ENCODE measurements around the gene ZNF536.
"Not testable (repeated sequence)": the region's sequence is repeated elsewhere in the genome, so short reads cannot be mapped to it uniquely, and the experiment has no call there.

Gene ZNF536

DNA sequence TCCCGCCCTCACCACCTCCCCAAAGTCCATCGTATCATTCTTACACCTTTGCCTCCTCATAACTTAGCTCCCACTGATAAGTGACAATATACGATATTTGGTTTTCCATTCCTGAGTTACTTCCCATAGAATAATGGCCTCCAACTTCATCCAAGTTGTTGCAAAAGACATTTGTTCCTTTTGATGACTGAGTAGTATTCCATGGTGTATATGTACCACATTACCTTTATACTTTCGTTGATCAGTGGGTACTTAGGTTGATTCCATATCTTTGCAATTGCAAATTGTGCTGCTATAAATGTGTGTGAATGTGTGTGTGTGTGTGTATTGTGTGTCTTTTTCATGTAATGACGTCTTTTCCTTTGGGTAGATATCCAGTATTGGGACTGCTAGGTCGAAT is 109.6 kb downstream of the ZNF536 start:
- no peak for TF ChIP-seq CTCF (IDR thresholded peaks at IDR 0.05; ENCODE audit: insufficient read depth, missing control alignments)
- DNase-seq (ENCODE audit: insufficient read length, low spot score) (no peak), FAIRE-seq (no peak)

DNA sequence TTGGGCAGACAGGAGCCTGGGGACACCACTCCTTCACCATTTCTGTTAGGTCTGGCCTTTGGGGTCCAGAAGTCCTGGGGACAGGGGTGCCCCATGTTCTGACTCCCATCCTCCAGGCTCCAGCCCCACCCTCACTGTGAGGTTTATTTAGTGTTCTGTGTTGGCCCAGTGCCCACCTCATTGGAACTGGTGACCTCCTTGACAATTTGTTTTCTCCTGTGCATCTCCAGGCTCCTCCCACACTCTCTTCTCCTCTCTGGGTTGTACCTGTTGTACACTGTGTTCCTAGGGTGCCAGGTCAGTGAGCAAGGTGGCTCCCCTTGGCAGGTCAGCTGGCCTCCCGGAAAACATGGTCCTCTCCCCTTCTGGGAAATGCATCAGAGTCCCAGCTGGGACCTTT is 110.8 kb downstream of the ZNF536 start:
- FAIRE-seq = no peak
- TF ChIP-seq CTCF (IDR thresholded peaks at IDR 0.05; ENCODE audit: insufficient read depth, missing control alignments) = no peak
- no peak for DNase-seq (ENCODE audit: insufficient read length, low spot score)

- not testable (repeated sequence) for FAIRE-seq; DNase-seq (ENCODE audit: insufficient read length, low spot score)
Observed at GRCh38 chr19:30486250-30486649, 114.1 kb downstream of the ZNF536 start.

DNA sequence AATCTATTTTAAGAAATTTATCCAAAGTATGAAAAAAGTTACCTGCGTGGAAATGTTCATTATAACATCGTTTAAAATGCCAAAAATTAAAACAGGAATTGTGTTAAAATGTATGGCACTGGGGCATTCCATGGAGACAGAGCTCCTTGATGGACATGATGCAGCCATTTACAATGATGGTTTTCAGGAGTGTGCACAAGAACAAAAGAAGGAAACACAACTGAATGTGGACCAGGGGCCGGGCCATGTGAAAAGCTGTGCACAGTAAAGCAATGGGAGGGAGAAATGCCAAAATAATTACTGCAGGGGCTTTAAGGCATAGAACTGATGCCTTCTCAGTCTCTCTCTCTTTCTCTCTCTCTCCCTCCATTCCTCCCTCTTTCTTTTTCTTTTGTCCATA is 115.0 kb downstream of the ZNF536 start:
- FAIRE-seq = no peak
- no peak for TF ChIP-seq CTCF (IDR thresholded peaks at IDR 0.05; ENCODE audit: insufficient read depth, missing control alignments)
- no peak for DNase-seq (ENCODE audit: insufficient read length, low spot score)

- FAIRE-seq (no peak), DNase-seq (ENCODE audit: insufficient read length, low spot score) (no peak)
- TF ChIP-seq CTCF (IDR thresholded peaks at IDR 0.05; ENCODE audit: insufficient read depth, missing control alignments) = no peak
Observed at GRCh38 chr19:30488191-30488590, 116.0 kb downstream of the ZNF536 start.

DNA sequence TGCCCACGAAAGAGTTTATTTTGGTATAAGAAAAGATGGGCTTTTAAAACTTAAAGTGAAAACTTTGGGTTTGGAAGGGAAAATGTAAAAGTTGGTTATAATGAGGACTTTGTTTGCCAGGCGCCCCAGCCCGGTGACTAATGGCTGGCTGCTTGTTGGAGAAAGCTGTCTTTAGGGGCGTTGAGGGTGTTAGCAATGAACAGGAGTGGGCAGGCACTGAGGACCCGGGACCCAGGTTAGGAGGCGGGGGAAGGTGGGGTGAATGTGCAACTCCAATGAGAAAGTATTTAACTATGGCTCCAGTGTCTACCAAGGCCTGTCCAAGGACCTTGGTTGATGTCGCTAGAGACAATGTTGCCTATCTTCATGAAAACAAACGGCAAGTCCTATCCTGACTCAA is 118.6 kb downstream of the ZNF536 start:
- TF ChIP-seq CTCF (IDR thresholded peaks at IDR 0.05; ENCODE audit: insufficient read depth, missing control alignments) = no peak
- DNase-seq (ENCODE audit: insufficient read length, low spot score) (no peak), FAIRE-seq (no peak)

DNA sequence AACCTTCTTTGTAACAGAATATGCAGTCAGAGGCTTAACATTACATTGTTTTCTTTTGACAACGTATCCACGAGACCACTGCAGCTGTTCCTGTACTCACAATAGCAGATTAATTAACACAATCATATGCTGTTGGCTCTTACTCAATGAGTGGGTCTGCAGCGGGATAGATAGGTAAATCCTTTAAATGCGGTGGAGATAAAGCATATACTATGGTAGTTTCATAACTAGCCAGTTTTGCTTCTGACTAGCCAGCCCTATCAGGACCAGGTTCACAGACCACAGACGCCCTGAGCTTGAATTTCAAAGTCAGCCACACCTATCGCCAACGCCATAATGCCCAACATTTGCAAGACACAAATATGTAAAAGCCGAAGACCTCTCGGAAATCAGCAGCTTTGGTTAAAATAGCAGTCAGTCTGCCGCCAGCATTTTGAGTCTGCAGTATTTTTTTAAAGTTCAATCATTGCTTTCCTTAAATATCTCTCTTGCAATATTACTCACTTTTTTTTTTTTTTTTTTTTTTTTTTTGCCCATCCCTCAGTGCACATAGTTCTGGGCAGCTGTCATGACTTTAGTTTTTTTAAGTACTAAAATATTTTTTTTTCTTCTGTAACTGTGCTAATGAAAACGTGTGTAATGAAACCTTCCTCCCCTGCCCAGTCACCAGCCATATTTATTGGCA is 120.5 kb downstream of the ZNF536 start:
- FAIRE-seq (no peak), DNase-seq (ENCODE audit: insufficient read length, low spot score) (no peak)
- TF ChIP-seq CTCF (IDR thresholded peaks at IDR 0.05; ENCODE audit: insufficient read depth, missing control alignments) = no peak

GRCh38 chr19:30497034-30497433 is 124.8 kb downstream of the ZNF536 start:
- TF ChIP-seq CTCF (IDR thresholded peaks at IDR 0.05; ENCODE audit: insufficient read depth, missing control alignments) = no peak
- FAIRE-seq = no peak
- DNase-seq (ENCODE audit: insufficient read length, low spot score) = no peak

- not testable (repeated sequence) for DNase-seq (ENCODE audit: insufficient read length, low spot score); FAIRE-seq
Observed at GRCh38 chr19:30498085-30498484, 125.9 kb downstream of the ZNF536 start.

Data from D721Med (cell line).